ENCODE results near the gene SIT1. TPM values are rescaled to one million over a fixed set of nuclear protein-coding genes. Genes with fewer than 3 reads are reported as not detected.
A peak's percentile ranks its signal among the peaks of the same experiment; 100 is the strongest.

SIT1 gene
- total RNA-seq, 1 experiment from 2014 or later = not detected

- Histone ChIP-seq H3K9me3 (ENCODE audit: control insufficient read depth, insufficient read depth, low read depth, low read length) (no peaks in the 10 kb centered on the region), H3K27me3 (ENCODE audit: control insufficient read depth, insufficient read depth, low read length) (no peaks in the 10 kb centered on the region), H3K4me3 (ENCODE audit: low read depth in 2 of 2, low read length in 2 of 2) (peak within 1 kb of the TSS; percentile 64 to 70), H3K27ac (ENCODE audit: low read length) (peak within 1 kb of the TSS; percentile 94), H3K4me1 (ENCODE audit: control insufficient read depth, insufficient read depth, low read length) (peaks cover 44% of the 10 kb centered on the region), H3K36me3 (ENCODE audit: control insufficient read depth, insufficient read depth, low read length) (peaks cover 3% of the 10 kb centered on the region)
- intact Hi-C loops (cut with micrococcal nuclease; ENCODE audit: unreplicated experiment) = loop anchor here (5.0 to 10.0 kb wide), 3 partner anchors 34 to 156 kb away; partner anchors contain the start of genes HINT2 and SPAG8
- ChIA-PET POLR2A (interaction anchor here (0.5 to 1.6 kb wide), 7 partner anchors 11 to 74 kb away, joined by 3 to 4 read pairs (median 3); partner anchors contain the start of genes CREB3 and TLN1), CTCF (interaction anchor here (0.5 to 1.6 kb wide), 9 partner anchors 11 to 74 kb away, joined by 3 to 6 read pairs (median 4); partner anchors contain the start of genes CREB3, TLN1 and TPM2)
- no peak for DNase-seq (ENCODE audit: low read depth, low spot score)
- ATAC-seq = peak; percentile 72
- in situ Hi-C loops (cut with HindIII; ENCODE audit: low pct_unique_long_range_greater_than_20kb, low sequenced_read_pairs) = no loop called here
- BruUV-seq (replicated peaks) = no TSS peak
- TF ChIP-seq TCF7L2 (IDR thresholded peaks at IDR 0.05; ENCODE audit: low read depth, low read length) = no peak
- no peak for TF ChIP-seq SIN3A (IDR thresholded peaks at IDR 0.05; ENCODE audit: borderline replicate concordance, insufficient read depth, low read depth, low read length)
- no peak for TF ChIP-seq CTCF (IDR thresholded peaks at IDR 0.05)
- no peak for TF ChIP-seq REST (IDR thresholded peaks at IDR 0.05; ENCODE audit: insufficient read depth in 1 of 2, low read depth in 2 of 2, low read length in 1 of 2)
- no peak for TF ChIP-seq POLR2AphosphoS5 (IDR thresholded peaks at IDR 0.05; ENCODE audit: low read depth, low read length)
These were observed 7.6 kb upstream of the SIT1 start, which contains the start of gene CCDC107 for GRCh38 chr9:35658137-35658967. Gene CCDC107 (plus strand): TSS chr9:35658292. CDS start chr9:35658380, 88 bp downstream.

- in situ Hi-C loops (cut with HindIII; ENCODE audit: low pct_unique_long_range_greater_than_20kb, low sequenced_read_pairs) = no loop called here
- peak; percentile 95 for DNase-seq (ENCODE audit: low read depth, low spot score)
These were observed 6.9 kb upstream of the SIT1 start, which contains the start of gene RMRP for GRCh38 chr9:35657546-35658136. Gene RMRP (minus strand): TSS chr9:35658019.

More at GRCh38 chr9:35657546-35658136, 6.9 kb upstream of the SIT1 start, which contains the start of gene RMRP:
- Histone ChIP-seq H3K27ac (ENCODE audit: low read length) (peak within 1 kb of the TSS; percentile 94), H3K4me3 (ENCODE audit: low read depth in 2 of 2, low read length in 2 of 2) (peak within 1 kb of the TSS; percentile 64 to 70), H3K27me3 (ENCODE audit: control insufficient read depth, insufficient read depth, low read length) (no peaks in the 10 kb centered on the region), H3K9me3 (ENCODE audit: control insufficient read depth, insufficient read depth, low read depth, low read length) (no peaks in the 10 kb centered on the region), H3K36me3 (ENCODE audit: control insufficient read depth, insufficient read depth, low read length) (peaks cover 3% of the 10 kb centered on the region), H3K4me1 (ENCODE audit: control insufficient read depth, insufficient read depth, low read length) (peaks cover 37% of the 10 kb centered on the region)
- ATAC-seq = peak; percentile 93
- no peak for TF ChIP-seq CTCF (IDR thresholded peaks at IDR 0.05)
- no peak for TF ChIP-seq POLR2AphosphoS5 (IDR thresholded peaks at IDR 0.05; ENCODE audit: low read depth, low read length)
- TF ChIP-seq SIN3A (IDR thresholded peaks at IDR 0.05; ENCODE audit: borderline replicate concordance, insufficient read depth, low read depth, low read length) = no peak
- no peak for TF ChIP-seq REST (IDR thresholded peaks at IDR 0.05; ENCODE audit: insufficient read depth in 1 of 2, low read depth in 2 of 2, low read length in 1 of 2)
- TF ChIP-seq TCF7L2 (IDR thresholded peaks at IDR 0.05; ENCODE audit: low read depth, low read length) = peak; percentile 83
- intact Hi-C loops (cut with micrococcal nuclease; ENCODE audit: unreplicated experiment) = loop anchor here (5.0 to 10.0 kb wide), 3 partner anchors 35 to 157 kb away; partner anchors contain the start of genes HINT2 and SPAG8
- BruUV-seq (replicated peaks) = no TSS peak
- CTCF ChIA-PET = interaction anchor here (0.5 to 1.6 kb wide), 7 partner anchors 10 to 54 kb away, joined by 3 to 6 read pairs (median 4); partner anchors contain the start of gene TPM2
- POLR2A ChIA-PET = interaction anchor here (0.5 to 1.6 kb wide), 5 partner anchors 10 to 75 kb away, joined by 3 to 4 read pairs (median 3); partner anchors contain the start of genes CREB3 and TLN1

Data from Panc1 (cell line).